IMR-90 (cell line): ENCODE measurements around the gene HOXA7. TPM values are rescaled to one million over a fixed set of nuclear protein-coding genes. Genes with fewer than 3 reads are reported as not detected.

ENCODE experiments used
- ATAC-seq: fragments of 200-7000 bp; cut with Tn5 transposase; 2 replicates; pipeline ENCODE4 v1.9.1; 2020; ENCODE audit warnings: low read depth, mild to moderate bottlenecking, moderate library complexity
- BruUV-seq: library from RNA; stranded (reverse); fragments of 400-500 nt; replicated peaks from 2 replicates; lab custom pipeline; 2021; lab: Mats Ljungman, UMichigan
- CTCF ChIA-PET: fragments of 300-600 bp; formaldehyde crosslinking; extraction: SDS; loops from one replicate; lab custom pipeline; 2021; ENCODE audit warnings: antibody characterized with exemption; lab: Yijun Ruan, JAX
- POLR2A ChIA-PET: fragments of 300-600 bp; sonication (Branson Sonifier 250); formaldehyde crosslinking; loops from one replicate; lab custom pipeline; 2022; ENCODE audit warnings: antibody characterized with exemption; ENCODE audit not compliant: unreplicated experiment; lab: Charles Lee
- DNase-seq: peaks from one replicate; pipeline ENCODE4 v3.0.0; 2013
- H2AFZ ChIP-seq: replicated peaks from 2 replicates; pipeline ENCODE3; 2013; ENCODE audit warnings: low read length, mild to moderate bottlenecking; ENCODE audit not compliant: poor library complexity
- H2AK5ac ChIP-seq: 2 replicates; pipeline ENCODE4 v1.6.1; 2013; ENCODE audit warnings: low read depth, low read length, inconsistent platforms
- H2AK9ac ChIP-seq: replicated peaks from 2 replicates; pipeline ENCODE3; 2013; ENCODE audit warnings: mild to moderate bottlenecking, low read depth, low read length, moderate library complexity; ENCODE audit not compliant: poor library complexity
- H2BK120ac ChIP-seq: 2 replicates; pipeline ENCODE4 v1.6.1; 2013; ENCODE audit warnings: low read depth, low read length, inconsistent platforms
- H2BK15ac ChIP-seq: 3 replicates; pipeline ENCODE4 v1.6.1; 2013; ENCODE audit warnings: low read depth, low read length, inconsistent platforms
- H2BK20ac ChIP-seq: 2 replicates; pipeline ENCODE4 v1.6.1; 2013; ENCODE audit warnings: low read depth, mild to moderate bottlenecking, inconsistent platforms, low read length, moderate library complexity
- H2BK5ac ChIP-seq: 2 replicates; pipeline ENCODE4 v1.6.1; 2013; ENCODE audit warnings: mild to moderate bottlenecking, low read depth, low read length, inconsistent platforms; ENCODE audit not compliant: poor library complexity, severe bottlenecking
- H3K14ac ChIP-seq: replicated peaks from 2 replicates; pipeline ENCODE4 v1.6.1; 2013; ENCODE audit warnings: low read depth, low read length, inconsistent platforms
- H3K18ac ChIP-seq: 2 replicates; pipeline ENCODE4 v1.6.1; 2013; ENCODE audit warnings: low read depth, low read length, control low read depth
- H3K23ac ChIP-seq: 2 replicates; pipeline ENCODE4 v1.6.1; 2013; ENCODE audit warnings: low read depth, low read length, inconsistent platforms
- H3K27ac ChIP-seq: 2 replicates; pipeline ENCODE4 v1.5.1; 2013; ENCODE audit warnings: mild to moderate bottlenecking, control low read depth, low read length; ENCODE audit not compliant: insufficient read depth
- H3K27me3 ChIP-seq: 2 replicates; pipeline ENCODE4 v1.6.1; 2013; ENCODE audit warnings: low read length; ENCODE audit not compliant: control insufficient read depth, insufficient read depth
- H3K36me3 ChIP-seq: 2 replicates; pipeline ENCODE4 v1.6.1; 2013; ENCODE audit warnings: low read length, mixed read lengths; ENCODE audit not compliant: control insufficient read depth, insufficient read depth
- H3K4ac ChIP-seq: 2 replicates; pipeline ENCODE4 v1.6.1; 2013; ENCODE audit warnings: low read depth, low read length, inconsistent platforms
- H3K4me1 ChIP-seq: 2 replicates; pipeline ENCODE4 v1.6.1; 2013; ENCODE audit warnings: low read length, mixed read lengths; ENCODE audit not compliant: control insufficient read depth, insufficient read depth
- H3K4me2 ChIP-seq: 2 replicates; pipeline ENCODE4 v1.6.1; 2013; ENCODE audit warnings: low read depth, mild to moderate bottlenecking, control low read depth, low read length, moderate library complexity
- H3K4me3 ChIP-seq: 2 replicates; pipeline ENCODE4 v1.5.1; 2013; ENCODE audit warnings: low read depth, mild to moderate bottlenecking, control low read depth, low read length, moderate library complexity; ENCODE audit not compliant: insufficient read depth
- H3K56ac ChIP-seq: 2 replicates; pipeline ENCODE4 v1.6.1; 2013; ENCODE audit warnings: low read length, inconsistent platforms; ENCODE audit not compliant: insufficient read depth; ENCODE audit errors: extremely low read depth
- H3K79me1 ChIP-seq, 2 experiments: 2 replicates each; pipeline ENCODE4 v1.6.1; 2013; ENCODE audit warnings: low read length in 2 of 2, inconsistent platforms in 1 of 2, low read depth in 1 of 2
- H3K9ac ChIP-seq: 2 replicates; pipeline ENCODE4 v1.6.1; 2013; ENCODE audit warnings: low read depth, low read length, control low read depth
- H3K9me1 ChIP-seq: 2 replicates; pipeline ENCODE4 v1.6.1; 2013; ENCODE audit warnings: low read length, inconsistent platforms; ENCODE audit not compliant: insufficient read depth
- H3K9me3 ChIP-seq: 2 replicates; pipeline ENCODE4 v1.6.1; 2013; ENCODE audit warnings: low read length; ENCODE audit not compliant: control insufficient read depth, insufficient read depth
- H4K20me1 ChIP-seq: 2 replicates; pipeline ENCODE4 v1.6.1; 2013; ENCODE audit warnings: low read length, inconsistent platforms; ENCODE audit not compliant: insufficient read depth
- H4K5ac ChIP-seq: 2 replicates; pipeline ENCODE4 v1.6.1; 2013; ENCODE audit warnings: mild to moderate bottlenecking, low read depth, low read length, control low read depth
- H4K8ac ChIP-seq, 2 experiments: 2 replicates each; pipeline ENCODE4 v1.6.1; 2013; ENCODE audit warnings: low read depth in 2 of 2, low read length in 2 of 2, control low read depth in 1 of 2, inconsistent platforms in 1 of 2
- H4K91ac ChIP-seq: 2 replicates; pipeline ENCODE4 v1.6.1; 2013; ENCODE audit warnings: low read depth, low read length, inconsistent platforms; ENCODE audit not compliant: insufficient read depth
- CEBPB ChIP-seq: IDR thresholded peaks from 2 replicates; pipeline ENCODE4 v1.6.1; 2012; ENCODE audit warnings: low read depth, low read length, improper control_type of control experiment
- CHD1 ChIP-seq: IDR thresholded peaks from 2 replicates; pipeline ENCODE4 v1.6.1; 2012; ENCODE audit warnings: low read depth, low read length, improper control_type of control experiment
- FOS ChIP-seq: fragments of 150-350 bp; IDR thresholded peaks from 2 replicates; pipeline ENCODE4 v1.6.1; 2016; ENCODE audit warnings: low read depth, low read length
- MAFK ChIP-seq: IDR thresholded peaks from 2 replicates; pipeline ENCODE4 v1.6.1; 2012; ENCODE audit warnings: low read depth, low read length, improper control_type of control experiment
- MAZ ChIP-seq: IDR thresholded peaks from 2 replicates; pipeline ENCODE4 v1.6.1; 2012; ENCODE audit warnings: low read depth, mild to moderate bottlenecking, low read length, improper control_type of control experiment, moderate library complexity, borderline replicate concordance
- MXI1 ChIP-seq: IDR thresholded peaks from 2 replicates; pipeline ENCODE4 v1.6.1; 2012; ENCODE audit warnings: low read depth, mild to moderate bottlenecking, low read length, moderate library complexity, borderline replicate concordance
- POLR2A ChIP-seq: IDR thresholded peaks from 2 replicates; pipeline ENCODE4 v1.6.1; 2012; ENCODE audit warnings: mild to moderate bottlenecking, low read depth, low read length
- SMC3 ChIP-seq: fragments of 150-350 bp; IDR thresholded peaks from 2 replicates; pipeline ENCODE4 v1.6.1; 2016; ENCODE audit warnings: low read depth, mild to moderate bottlenecking, antibody characterized with exemption, low read length, moderate library complexity
- WGBS, 2 experiments: methylation state at CpG; one replicate each; pipeline versions ENCODE4 v1.1.5 to v1.1.7; 2013; ENCODE audit warnings: missing lambda C conversion rate in 2 of 2; ENCODE audit not compliant: insufficient read length in 1 of 2; ENCODE audit errors: extremely low coverage in 2 of 2; 5-methylcytosine and 5-hydroxymethylcytosine counted together
- dilution Hi-C: fragments of 300-500 bp; cut with HindIII; formaldehyde crosslinking; loops from one replicate; pipeline ENCODE4 v1.14.3; 2018; ENCODE audit warnings: low sequenced_read_pairs; ENCODE audit not compliant: unreplicated experiment
- in situ Hi-C: fragments of 300-500 bp; cut with MboI; formaldehyde crosslinking; loops from 3 replicates; pipeline ENCODE4 v1.14.3; 2019; ENCODE audit warnings: low sequenced_read_pairs, inconsistent platforms, mixed read lengths
- intact Hi-C: fragments of 100-400 bp; cut with micrococcal nuclease; formaldehyde crosslinking; loops from 2 replicates; pipeline ENCODE4 v1.10.0; 2022
- polyA plus RNA-seq, 3 experiments: library from polyadenylated mRNA; depleted of rRNA; stranded (reverse); fragments of >200 nt; gene quantifications; 2 replicates each; pipeline ENCODE4 v1.2.3, GENCODE V29; 2012; ENCODE audit warnings: low replicate concordance in 1 of 3
- total RNA-seq: library from RNA; depleted of rRNA; stranded (reverse); fragments of >200 nt; gene quantifications from 2 replicates; pipeline ENCODE4 v1.2.3, GENCODE V29; 2012

Gene HOXA7
- total and polyA plus RNA-seq, 2 of the 4 experiments (the other 2 are of a cell fraction) = 0.18 to 1.7 TPM

- CTCF ChIA-PET = no interaction called here
- H3K27ac ChIP-seq = peak overlapping the region; percentile 99
Observed at GRCh38 chr7:27112955-27113949, 43.2 kb downstream of the HOXA7 start.

More at GRCh38 chr7:27112955-27113949, 43.2 kb downstream of the HOXA7 start:
- H3K4me1 ChIP-seq = peaks cover 24% of the 10 kb centered on the region
- dilution Hi-C loops (no loop called here), intact Hi-C loops (no loop called here), in situ Hi-C loops (no loop called here)
- peaks cover 0 to 34% of the 10 kb centered on the region in 2 experiments; a peak in 2 of 4 replicates for H3K79me1 ChIP-seq
- ATAC-seq (peak; percentile 1; the same call in 1 of the 2 replicates), DNase-seq (peak; percentile 95)
- BruUV-seq = no TSS peak
- peak overlapping the region; percentile 79 for H2AK9ac ChIP-seq
- peak overlapping the region; percentile 66; the same call in 2 of the 3 replicates for H2BK15ac ChIP-seq
- H3K4me2 ChIP-seq = peak overlapping the region; percentile 98
- no peaks in the 10 kb centered on the region for H3K27me3 ChIP-seq
- H2BK120ac ChIP-seq = peak overlapping the region; percentile 93
- peak overlapping the region; percentile 65 for H3K4me3 ChIP-seq
- H2BK20ac ChIP-seq = peak overlapping the region; percentile 73
- peak overlapping the region; percentile 85 for H3K56ac ChIP-seq
- H4K8ac ChIP-seq = peak overlapping the region; percentile 64 to 76
- H3K4ac ChIP-seq = peak overlapping the region; percentile 93
- peak overlapping the region; percentile 95 for H3K14ac ChIP-seq
- no peak for TF ChIP-seq CEBPB
- TF ChIP-seq MXI1 = no peak
- TF ChIP-seq FOS = 0 out of 2 replicates have a peak, but pooled peaks have one; percentile 15
- TF ChIP-seq CHD1 = no peak
- TF ChIP-seq MAZ = peak; percentile 67; the same call in 1 of the 2 replicates
- TF ChIP-seq SMC3 = no peak
- no peak for TF ChIP-seq MAFK
- peak; percentile 77; the same call in 1 of the 2 replicates for TF ChIP-seq POLR2A
- peak overlapping the region; percentile 91 for H3K18ac ChIP-seq
- POLR2A ChIA-PET = interaction anchor here (0.7 kb wide), 2 partner anchors 15 to 28 kb away, joined by 3 to 5 read pairs; no protein-coding TSS in a partner anchor
- WGBS, 2 experiments = 1% methylated on average over 15 of the region's 57 CpGs; no CpG with 5 or more reads in 1 of the 2 experiments
- peak overlapping the region; percentile 85 for H4K91ac ChIP-seq
- H2BK5ac ChIP-seq = peak overlapping the region; percentile 92
- peaks cover 16% of the 10 kb centered on the region for H4K20me1 ChIP-seq
- peaks cover 17% of the 10 kb centered on the region; the same call in 1 of the 2 replicates for H3K36me3 ChIP-seq
- H2AFZ ChIP-seq = peak overlapping the region; percentile 69
- H3K9me3 ChIP-seq = no peaks in the 10 kb centered on the region
- peaks cover 13% of the 10 kb centered on the region; the same call in 1 of the 2 replicates for H3K9me1 ChIP-seq
- peak overlapping the region; percentile 96 for H3K23ac ChIP-seq
- peak overlapping the region; percentile 92 for H4K5ac ChIP-seq
- peak overlapping the region; percentile 92 for H2AK5ac ChIP-seq
- H3K9ac ChIP-seq = peak overlapping the region; percentile 95
